ENCODE measurements around the gene ARMC9.

DNA sequence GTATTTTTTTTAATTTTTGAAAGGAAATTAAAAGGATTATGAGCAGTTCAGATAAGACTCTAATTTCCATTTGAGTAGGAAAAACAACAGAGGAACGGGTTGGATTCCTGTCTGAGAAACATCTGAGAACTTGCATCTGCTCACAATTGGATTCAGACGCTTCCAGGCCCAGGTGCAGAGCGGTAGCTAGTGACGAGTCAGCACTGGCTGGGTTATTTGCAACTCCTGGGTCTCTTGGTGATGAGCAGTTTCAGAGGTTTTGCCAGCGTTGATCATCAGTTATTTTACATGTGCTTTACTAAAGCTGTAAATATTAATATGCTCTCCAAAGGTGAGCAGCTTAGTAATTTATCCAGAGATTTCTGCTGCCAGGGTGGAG lies 158.0 kb downstream of the ARMC9 start:
- TF ChIP-seq, protein P1, sequence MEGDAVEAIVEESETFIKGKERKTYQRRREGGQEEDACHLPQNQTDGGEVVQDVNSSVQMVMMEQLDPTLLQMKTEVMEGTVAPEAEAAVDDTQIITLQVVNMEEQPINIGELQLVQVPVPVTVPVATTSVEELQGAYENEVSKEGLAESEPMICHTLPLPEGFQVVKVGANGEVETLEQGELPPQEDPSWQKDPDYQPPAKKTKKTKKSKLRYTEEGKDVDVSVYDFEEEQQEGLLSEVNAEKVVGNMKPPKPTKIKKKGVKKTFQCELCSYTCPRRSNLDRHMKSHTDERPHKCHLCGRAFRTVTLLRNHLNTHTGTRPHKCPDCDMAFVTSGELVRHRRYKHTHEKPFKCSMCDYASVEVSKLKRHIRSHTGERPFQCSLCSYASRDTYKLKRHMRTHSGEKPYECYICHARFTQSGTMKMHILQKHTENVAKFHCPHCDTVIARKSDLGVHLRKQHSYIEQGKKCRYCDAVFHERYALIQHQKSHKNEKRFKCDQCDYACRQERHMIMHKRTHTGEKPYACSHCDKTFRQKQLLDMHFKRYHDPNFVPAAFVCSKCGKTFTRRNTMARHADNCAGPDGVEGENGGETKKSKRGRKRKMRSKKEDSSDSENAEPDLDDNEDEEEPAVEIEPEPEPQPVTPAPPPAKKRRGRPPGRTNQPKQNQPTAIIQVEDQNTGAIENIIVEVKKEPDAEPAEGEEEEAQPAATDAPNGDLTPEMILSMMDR (IDR thresholded peaks at IDR 0.05; ENCODE audit: extremely low read depth in 1 of 2, insufficient read depth in 1 of 2, low read depth in 1 of 2, low read length in 2 of 2) = no peak
- TF ChIP-seq EZH2 (IDR thresholded peaks at IDR 0.05; ENCODE audit: borderline replicate concordance, low read depth, low read length, severe bottlenecking) (no peak), POLR2A (IDR thresholded peaks at IDR 0.05; ENCODE audit: low read depth, low read length) (no peak)

All from endothelial cell of umbilical vein (primary cell).